ENCODE data around the gene SDK2.

The SDK2 gene

DNA sequence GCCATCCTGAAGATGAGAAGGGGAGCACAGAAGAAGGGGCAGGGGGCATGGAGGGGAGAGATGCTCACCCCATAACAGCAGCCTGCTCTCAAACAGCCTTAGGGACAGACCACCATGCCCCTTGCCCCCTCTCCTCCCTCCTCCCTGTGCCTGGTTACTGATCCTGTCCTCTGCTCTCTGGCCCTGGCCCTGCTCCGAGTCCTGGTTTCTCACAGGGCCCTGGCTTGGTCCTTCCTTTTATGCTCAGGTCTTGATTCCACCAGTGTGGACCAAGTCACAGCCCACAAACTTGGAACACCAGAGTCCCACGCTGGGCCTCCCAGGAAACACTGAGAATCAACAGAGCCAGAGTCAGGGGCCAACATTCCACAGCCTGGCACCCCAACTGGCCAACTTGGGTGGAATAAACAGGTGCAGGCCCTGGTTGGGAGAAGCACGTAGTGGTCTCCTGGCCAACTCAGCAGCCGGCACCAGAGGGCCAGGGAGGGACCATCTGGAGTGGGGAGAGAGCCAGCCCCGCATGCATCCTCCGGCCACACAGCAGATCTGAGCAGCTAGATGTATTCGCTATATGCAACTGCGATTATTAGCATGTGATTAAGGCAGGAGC, 287.6 kb downstream of the SDK2 start:
- no peak for DNase-seq

DNA sequence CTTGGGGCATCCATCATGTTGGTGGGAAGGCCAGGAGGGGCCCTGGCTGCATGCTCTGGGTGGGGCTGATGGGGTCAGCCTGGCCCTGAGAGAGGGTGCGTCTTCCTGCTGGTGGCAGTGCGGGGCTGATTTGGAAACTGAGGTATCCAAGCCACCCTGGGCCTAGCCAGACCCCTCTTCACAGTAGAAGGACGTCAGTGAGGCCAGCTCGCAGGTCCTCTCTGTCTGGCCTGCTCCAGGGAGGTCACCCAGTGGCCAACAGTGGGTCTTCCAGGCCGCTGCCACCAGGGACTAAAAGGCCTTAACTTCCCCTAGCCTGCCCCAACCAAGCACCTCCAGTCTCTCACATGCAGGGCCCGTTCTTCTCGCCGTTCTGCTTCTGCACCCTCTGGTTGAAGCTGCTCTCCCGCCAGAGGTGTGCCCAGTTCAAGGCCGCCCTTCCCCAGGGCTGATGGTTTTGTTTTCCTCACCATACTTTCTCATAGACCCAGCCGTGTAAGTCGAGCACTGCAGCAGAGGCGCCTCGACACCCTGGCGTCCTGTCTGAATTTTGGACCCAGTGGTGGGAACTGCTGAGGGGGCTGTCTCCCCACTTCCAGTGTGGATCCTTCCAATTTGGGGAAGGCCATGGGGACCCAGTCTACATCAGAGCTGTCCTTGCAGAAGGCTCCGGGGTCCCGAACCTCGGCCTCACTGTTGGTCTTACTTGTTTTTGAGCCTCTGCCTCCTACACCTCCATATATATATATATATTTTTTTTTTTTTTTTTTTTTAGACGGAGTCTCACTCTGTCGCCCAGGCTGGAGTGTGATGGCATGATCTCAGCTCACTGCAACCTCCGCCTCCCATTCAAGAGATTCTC, 289.6 kb downstream of the SDK2 start:
- no peak for DNase-seq

DNA sequence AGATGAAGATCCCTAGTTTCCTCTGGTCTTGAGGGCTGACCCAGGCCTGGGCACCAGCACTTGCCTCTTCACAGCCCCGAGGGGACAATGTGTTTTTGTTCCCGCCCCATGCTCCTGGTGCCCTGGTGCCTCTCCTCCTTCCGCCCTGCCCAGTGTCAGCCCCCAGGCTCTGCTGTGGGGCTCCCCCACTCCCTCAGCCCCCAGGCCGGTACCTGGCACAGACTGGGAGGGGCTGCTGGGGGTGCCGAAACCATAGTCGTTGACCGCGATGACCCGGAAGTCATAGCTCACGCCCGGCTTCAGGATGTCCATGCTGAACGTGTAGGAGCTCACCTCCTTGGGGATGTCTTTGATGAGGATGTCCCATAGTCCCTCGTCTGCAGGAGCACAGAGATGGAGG, 292.0 kb downstream of the SDK2 start:
- no peak for DNase-seq

GRCh38 chr17:73351764-73352163, 292.5 kb downstream of the SDK2 start:
- no peak for DNase-seq

- DNase-seq, result no peak
These were observed 293.4 kb downstream of the SDK2 start for GRCh38 chr17:73350864-73351263.

GRCh38 chr17:73349647-73350046, 294.6 kb downstream of the SDK2 start:
- no peak for DNase-seq

- DNase-seq, result no peak
These were observed 295.1 kb downstream of the SDK2 start for GRCh38 chr17:73349138-73349537.

GRCh38 chr17:73348829-73349095, 295.5 kb downstream of the SDK2 start:
- DNase-seq, result no peak

- DNase-seq, result no peak
These were observed 296.0 kb downstream of the SDK2 start for GRCh38 chr17:73348018-73348828.

GRCh38 chr17:73347351-73347750, 296.9 kb downstream of the SDK2 start:
- no peak for DNase-seq

- DNase-seq, result no peak
These were observed 297.6 kb downstream of the SDK2 start for GRCh38 chr17:73346501-73347162.

DNA sequence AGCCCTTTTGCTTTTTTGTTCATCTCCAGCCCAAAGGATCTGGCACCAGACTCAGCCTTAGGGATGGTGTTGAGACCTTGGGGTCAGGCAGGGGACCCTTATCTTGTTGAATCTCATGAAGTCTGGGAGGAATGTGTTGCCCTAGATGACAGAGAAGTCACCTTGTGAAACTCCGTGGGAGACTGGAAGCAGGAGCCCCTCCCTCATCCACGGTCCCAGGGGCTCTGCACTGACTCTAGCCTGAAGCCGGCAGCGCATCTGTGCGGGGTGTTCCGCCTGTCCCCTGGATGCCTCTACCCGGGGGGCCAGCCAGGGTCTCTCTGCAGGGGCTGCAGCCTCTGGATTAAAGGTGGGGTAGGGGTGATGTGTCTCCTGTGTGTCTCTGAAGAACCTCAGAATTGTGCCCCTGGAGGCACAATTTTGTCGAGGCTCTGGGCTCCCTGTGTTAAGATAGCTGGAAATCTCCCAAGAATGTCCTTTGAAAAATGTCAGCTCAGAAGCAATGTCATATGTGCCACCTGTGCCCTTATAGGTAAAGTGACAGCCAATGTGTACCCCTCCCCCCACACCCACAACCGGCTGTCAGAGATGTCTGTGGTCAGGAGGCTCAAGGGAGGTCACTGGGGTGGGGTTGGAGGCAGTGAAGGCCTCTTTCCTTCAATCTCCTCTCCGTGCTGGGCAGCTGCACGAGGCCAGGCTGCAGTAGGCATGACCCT, 300.3 kb downstream of the SDK2 start:
- no peak for DNase-seq

DNA sequence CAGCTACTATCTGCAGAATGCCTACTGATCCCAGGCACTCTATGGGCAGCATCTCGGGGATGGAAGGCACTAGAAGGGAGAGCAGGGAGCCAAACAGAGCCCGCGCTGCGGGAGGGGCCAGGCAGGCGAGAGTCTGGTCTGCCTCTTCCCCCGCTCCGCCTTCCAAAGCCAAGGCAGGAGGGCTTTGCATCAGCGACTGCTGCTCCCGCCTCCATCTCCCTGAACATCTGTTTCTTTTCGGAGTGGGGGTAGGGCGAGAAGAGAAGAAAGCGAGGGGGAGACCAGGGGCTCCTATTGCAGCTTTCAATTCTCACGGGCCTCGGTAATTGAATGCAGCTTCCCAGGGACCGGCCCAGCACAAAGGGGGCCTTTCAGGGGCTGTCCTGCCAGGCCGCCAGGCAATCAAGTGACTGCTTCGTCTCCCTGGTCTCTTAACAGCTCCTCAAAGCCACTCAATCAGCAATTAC, 301.0 kb downstream of the SDK2 start:
- peak; percentile 19 for DNase-seq

GRCh38 chr17:73342541-73343167, 301.6 kb downstream of the SDK2 start:
- no peak for DNase-seq

- no peak for DNase-seq
These were observed 302.2 kb downstream of the SDK2 start for GRCh38 chr17:73342050-73342522.

GRCh38 chr17:73341350-73342049, 302.7 kb downstream of the SDK2 start:
- DNase-seq, result no peak

DNA sequence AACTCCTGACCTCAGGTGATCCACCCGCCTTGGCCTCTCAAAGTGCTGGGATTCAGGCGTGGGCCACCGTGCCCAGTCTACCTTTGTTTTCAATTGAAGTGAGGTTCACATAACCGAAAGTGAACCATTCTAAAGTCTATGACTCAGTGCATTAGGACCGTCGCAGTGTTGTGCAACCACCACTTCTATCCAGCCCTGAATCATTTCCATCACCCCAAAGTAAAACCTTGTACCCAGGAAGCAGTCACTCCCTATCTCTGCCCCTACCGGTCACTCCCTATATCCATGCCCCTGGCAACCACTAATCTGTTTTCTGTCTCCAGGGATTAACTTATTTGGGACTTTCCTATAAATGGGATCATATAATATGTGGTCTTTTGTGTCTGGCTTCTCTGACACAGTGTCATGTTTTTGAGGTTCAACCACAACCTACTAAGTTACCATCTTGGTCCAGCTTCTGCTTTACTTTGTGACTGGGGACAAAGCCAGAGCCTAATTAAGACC, 304.1 kb downstream of the SDK2 start:
- peak; percentile 32 for DNase-seq

- DNase-seq, result no peak
These were observed 305.6 kb downstream of the SDK2 start for GRCh38 chr17:73338566-73339197.

- DNase-seq, result no peak
These were observed 306.2 kb downstream of the SDK2 start for GRCh38 chr17:73338050-73338521.

- DNase-seq, result no peak
These were observed 306.9 kb downstream of the SDK2 start for GRCh38 chr17:73337330-73337710.

All from GOT3 (cell line).